WTC11 (cell line): Measurements from ENCODE around the gene TACO1. TPM values are rescaled to one million over a fixed set of nuclear protein-coding genes. Genes with fewer than 3 reads are reported as not detected.
A peak's percentile ranks its signal among the peaks of the same experiment; 100 is the strongest.

Experiments
- ATAC-seq: fragments of 200-7000 bp; cut with Tn5 transposase; 2 replicates; pipeline ENCODE4 v1.10.0; 2021; ENCODE audit warnings: mild to moderate bottlenecking, moderate library complexity
- CTCF ChIA-PET: fragments of 300-600 bp; sonication (Branson Sonifier 250); formaldehyde crosslinking; loops from one replicate; lab custom pipeline; 2021; ENCODE audit warnings: antibody characterized with exemption; lab: Charles Lee
- POLR2A ChIA-PET: fragments of 350-600 bp; sonication (Branson Sonifier 250); formaldehyde crosslinking; loops from one replicate; lab custom pipeline; 2021; ENCODE audit warnings: antibody characterized with exemption; lab: Charles Lee
- DNase-seq: peaks from one replicate; pipeline ENCODE4 v3.0.0; 2021; ENCODE audit warnings: low spot score
- H3K27ac Mint-ChIP-seq: 2 replicates; pipeline ENCODE4 v1.8.0; 2021; ENCODE audit warnings: mixed read lengths
- H3K27me3 Mint-ChIP-seq: 2 replicates; pipeline ENCODE4 v1.8.0; 2021; ENCODE audit warnings: low read depth, mild to moderate bottlenecking, moderate library complexity, mixed read lengths
- H3K36me3 Mint-ChIP-seq: 2 replicates; pipeline ENCODE4 v1.8.0; 2021; ENCODE audit warnings: mixed read lengths
- H3K4me1 Mint-ChIP-seq: 2 replicates; pipeline ENCODE4 v1.8.0; 2022; ENCODE audit warnings: mixed read lengths
- H3K4me3 Mint-ChIP-seq: 2 replicates; pipeline ENCODE4 v1.8.0; 2021; ENCODE audit warnings: mild to moderate bottlenecking, moderate library complexity, mixed read lengths
- H3K9me3 Mint-ChIP-seq: 2 replicates; pipeline ENCODE4 v1.8.0; 2021; ENCODE audit warnings: mixed read lengths
- ERG ChIP-seq: fragments of 250-450 bp; sonication (Bioruptor Pico); IDR thresholded peaks from 2 replicates; pipeline ENCODE4 v1.8.0; 2021; ENCODE audit warnings: mild to moderate bottlenecking
- FOXK1 ChIP-seq: sonication (generic); formaldehyde crosslinking; IDR thresholded peaks from 2 replicates; pipeline ENCODE4 v1.8.0; 2022; ENCODE audit warnings: mild to moderate bottlenecking, moderate library complexity, missing genetic modification reagents
- FOXP4 ChIP-seq: sonication (generic); formaldehyde crosslinking; IDR thresholded peaks from 2 replicates; pipeline ENCODE4 v1.8.0; 2022; ENCODE audit warnings: mild to moderate bottlenecking, missing genetic modification reagents
- GTF2I ChIP-seq: fragments of 250-450 bp; sonication (Bioruptor Pico); conservative IDR thresholded peaks from 2 replicates; pipeline ENCODE4 v1.4.0; 2021; ENCODE audit warnings: mild to moderate bottlenecking
- JUN ChIP-seq: sonication (generic); formaldehyde crosslinking; IDR thresholded peaks from 2 replicates; pipeline ENCODE4 v1.8.0; 2023; ENCODE audit warnings: mild to moderate bottlenecking, missing genetic modification reagents
- MYBL2 ChIP-seq: sonication (generic); formaldehyde crosslinking; IDR thresholded peaks from 2 replicates; pipeline ENCODE4 v1.8.1; 2023; ENCODE audit warnings: mild to moderate bottlenecking, moderate library complexity, missing genetic modification reagents
- SMAD4 ChIP-seq: sonication (generic); formaldehyde crosslinking; IDR thresholded peaks from 2 replicates; pipeline ENCODE4 v1.8.0; 2022; ENCODE audit warnings: mild to moderate bottlenecking, missing genetic modification reagents
- TP53 ChIP-seq: sonication (generic); formaldehyde crosslinking; IDR thresholded peaks from 2 replicates; pipeline ENCODE4 v1.8.1; 2023; ENCODE audit warnings: mild to moderate bottlenecking, missing genetic modification reagents
- USF1 ChIP-seq: sonication (generic); formaldehyde crosslinking; IDR thresholded peaks from 2 replicates; pipeline ENCODE4 v1.8.0; 2022; ENCODE audit warnings: mild to moderate bottlenecking, missing genetic modification reagents
- ZNF263 ChIP-seq: sonication (generic); formaldehyde crosslinking; IDR thresholded peaks from 2 replicates; pipeline ENCODE4 v1.8.1; 2022; ENCODE audit warnings: low read depth, mild to moderate bottlenecking, moderate library complexity, missing genetic modification reagents
- ZNF281 ChIP-seq: sonication (generic); formaldehyde crosslinking; IDR thresholded peaks from 2 replicates; pipeline ENCODE4 v1.8.0; 2023; ENCODE audit warnings: mild to moderate bottlenecking, missing genetic modification reagents
- ZNF512 ChIP-seq: sonication (generic); formaldehyde crosslinking; IDR thresholded peaks from 2 replicates; pipeline ENCODE4 v1.8.1; 2022; ENCODE audit warnings: missing genetic modification reagents, borderline replicate concordance
- total RNA-seq: library from RNA; stranded (reverse); gene quantifications from 3 replicates; pipeline ENCODE4 v1.2.3, GENCODE V29; 2021

Gene TACO1
- total RNA-seq, 1 experiment from 2014 or later: 26.9 TPM

- Mint-ChIP-seq H3K4me3 (peak overlapping the region; percentile 98), H3K27me3 (no peaks in the 10 kb centered on the region; the same call in 1 of the 2 replicates), H3K4me1 (peaks cover 29% of the 10 kb centered on the region), H3K36me3 (no peaks in the 10 kb centered on the region), H3K9me3 (no peaks in the 10 kb centered on the region), H3K27ac (peak overlapping the region; percentile 89)
- ChIA-PET POLR2A (interaction anchor here (0.6 to 1.8 kb wide), 7 partner anchors 13 to 78 kb away, joined by 3 to 8 read pairs (median 5); partner anchors contain the start of gene LIMD2), CTCF (interaction anchor here (0.7 to 2.9 kb wide), 26 partner anchors 8 to 226 kb away, joined by 3 to 67 read pairs (median 4); partner anchors contain the start of genes ACE, STRADA and TACO1)
- DNase-seq (peak; percentile 62), ATAC-seq (peak; percentile 6)
- 0 out of 2 replicates have a peak, but pooled peaks have one; percentile 10 for TF ChIP-seq FOXP4 (CRISPR knock-in tag)
- TF ChIP-seq GTF2I (CRISPR knock-in tag): no peak
- TF ChIP-seq FOXK1: 0 out of 2 replicates have a peak, but pooled peaks have one; percentile 15
- no peak for TF ChIP-seq SMAD4 (CRISPR knock-in tag)
- TF ChIP-seq TP53 (CRISPR knock-in tag): peak; percentile 29; the same call in 1 of the 2 replicates
These were observed 22.1 kb downstream of the TACO1 start for GRCh38 chr17:63622574-63623390.

- TF ChIP-seq USF1 (CRISPR knock-in tag) (no peak), ZNF263 (CRISPR knock-in tag) (no peak), ERG (no peak), MYBL2 (CRISPR knock-in tag) (no peak), JUN (no peak), ZNF512 (CRISPR knock-in tag) (no peak), FOXP4 (CRISPR knock-in tag) (no peak), SMAD4 (CRISPR knock-in tag) (no peak), ZNF281 (CRISPR knock-in tag) (no peak)
- Mint-ChIP-seq H3K27me3 (no peaks in the 10 kb centered on the region; the same call in 1 of the 2 replicates), H3K9me3 (no peaks in the 10 kb centered on the region), H3K36me3 (no peaks in the 10 kb centered on the region), H3K4me3 (peak overlapping the region; percentile 98), H3K27ac (0 out of 2 replicates have a peak overlapping the region, but pooled peaks have one; percentile 23), H3K4me1 (peaks cover 29% of the 10 kb centered on the region)
- POLR2A ChIA-PET: interaction anchor here (0.7 to 0.8 kb wide), 3 partner anchors 12 to 55 kb away, joined by 3 to 4 read pairs (median 4); no protein-coding TSS in a partner anchor
- DNase-seq: no peak
- no peak for ATAC-seq
- CTCF ChIA-PET: interaction anchor here (0.7 to 2.9 kb wide), 5 partner anchors 12 to 198 kb away, joined by 3 to 67 read pairs (median 3); no protein-coding TSS in a partner anchor
These were observed 23.3 kb downstream of the TACO1 start for GRCh38 chr17:63623786-63624530.
